GM19324 (cell line): Measurements from ENCODE around the gene RBM19.

ENCODE experiments used
- ATAC-seq: cut with Tn5 transposase; IDR thresholded peaks from one replicate; pipeline ENCODE4 v1.9.1; 2021; ENCODE audit warnings: mild to moderate bottlenecking, moderate library complexity; ENCODE audit not compliant: unreplicated experiment, low FRiP score

Gene RBM19

GRCh38 chr12:113957627-113958026, 8.5 kb downstream of the RBM19 start:
- ATAC-seq, result no peak

- no peak for ATAC-seq
These were observed 10.8 kb downstream of the RBM19 start for GRCh38 chr12:113955109-113955970.

- no peak for ATAC-seq
These were observed 11.6 kb downstream of the RBM19 start for GRCh38 chr12:113954547-113954946.

GRCh38 chr12:113950873-113951272, 15.3 kb downstream of the RBM19 start:
- ATAC-seq, result no peak

- no peak for ATAC-seq
These were observed 16.5 kb downstream of the RBM19 start for GRCh38 chr12:113949321-113950305.

- ATAC-seq, result no peak
These were observed 17.8 kb downstream of the RBM19 start for GRCh38 chr12:113948151-113948914.

- no peak for ATAC-seq
These were observed 19.9 kb downstream of the RBM19 start for GRCh38 chr12:113946175-113946574.

- no peak for ATAC-seq
These were observed 20.7 kb downstream of the RBM19 start for GRCh38 chr12:113945174-113946173.

- no peak for ATAC-seq
These were observed 23.9 kb downstream of the RBM19 start for GRCh38 chr12:113942209-113942608.

GRCh38 chr12:113941208-113941486, 25.0 kb downstream of the RBM19 start:
- ATAC-seq, result no peak

- ATAC-seq, result no peak
These were observed 25.5 kb downstream of the RBM19 start for GRCh38 chr12:113940357-113941207.

- no peak for ATAC-seq
These were observed 26.3 kb downstream of the RBM19 start for GRCh38 chr12:113939867-113940266.

- ATAC-seq, result no peak
These were observed 27.7 kb downstream of the RBM19 start for GRCh38 chr12:113938471-113938870.

GRCh38 chr12:113936460-113936859, 29.7 kb downstream of the RBM19 start:
- ATAC-seq, result no peak

- no peak for ATAC-seq
These were observed 30.7 kb downstream of the RBM19 start for GRCh38 chr12:113935459-113935858.

GRCh38 chr12:113934946-113935345, 31.2 kb downstream of the RBM19 start:
- ATAC-seq, result no peak

GRCh38 chr12:113934060-113934814, 31.9 kb downstream of the RBM19 start:
- ATAC-seq, result no peak

GRCh38 chr12:113933201-113933786, 32.8 kb downstream of the RBM19 start:
- ATAC-seq, result no peak
